ENCODE measurements around the gene OR1F1.
"Not testable (repeated sequence)": the region's sequence is repeated elsewhere in the genome, so short reads cannot be mapped to it uniquely, and the experiment has no call there.

OR1F1 gene

GRCh38 chr16:3198334-3199072 lies 10.5 kb downstream of the OR1F1 start:
- no peak for DNase-seq

DNA sequence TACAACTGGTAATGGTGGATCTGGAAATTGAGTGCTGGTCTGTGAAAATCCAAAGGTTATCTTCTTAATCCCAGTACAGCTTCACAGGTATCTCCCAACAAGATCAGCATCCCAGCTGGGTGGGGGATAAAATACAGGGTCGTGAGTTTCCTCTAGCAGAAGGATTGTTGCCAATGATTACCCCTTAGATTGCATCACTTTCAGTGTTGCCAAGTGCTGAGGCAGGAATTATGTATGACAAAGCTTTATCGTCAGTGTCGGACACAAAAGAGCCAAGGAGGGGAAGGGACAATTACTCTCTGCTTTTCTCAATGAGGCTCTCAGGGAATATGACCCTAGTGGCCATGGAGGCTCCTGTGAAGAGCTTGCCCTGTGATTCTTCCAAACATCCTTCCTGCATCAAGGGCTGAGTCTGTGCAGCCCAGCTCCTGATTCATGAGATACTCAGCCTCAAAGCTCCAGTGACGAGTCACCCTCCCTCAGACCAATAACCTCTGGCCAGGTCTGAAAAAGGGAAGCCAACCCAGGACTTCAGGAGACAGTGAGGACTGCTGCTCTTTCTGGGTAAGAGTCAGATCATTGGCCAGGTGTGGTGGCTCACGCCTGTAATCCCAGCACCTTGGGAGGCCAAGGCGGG lies 15.0 kb downstream of the OR1F1 start:
- no peak for DNase-seq

- DNase-seq: not testable (repeated sequence)
Observed at GRCh38 chr16:3205939-3206338, 17.9 kb downstream of the OR1F1 start.

- DNase-seq: no peak
Observed at GRCh38 chr16:3207086-3207953, 19.3 kb downstream of the OR1F1 start.

DNA sequence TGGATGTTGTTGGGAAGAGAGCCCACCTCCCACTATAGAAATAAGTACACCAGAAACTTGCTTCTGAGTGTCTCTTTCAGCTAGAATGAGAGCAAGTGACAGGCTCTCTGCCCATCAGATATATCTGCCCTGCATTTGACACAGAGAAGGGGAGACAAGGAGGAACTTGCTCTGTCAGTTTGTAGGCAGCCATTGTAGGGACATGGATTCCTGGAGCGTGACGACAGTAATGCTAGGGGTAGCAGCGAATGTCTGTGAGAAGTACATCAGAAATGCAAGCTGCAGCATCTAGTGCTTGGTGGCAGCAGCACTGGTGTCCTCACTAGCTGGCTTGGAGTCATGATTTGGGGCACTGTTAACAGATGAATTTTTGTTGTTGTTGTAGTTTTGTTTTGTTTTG lies 24.0 kb downstream of the OR1F1 start:
- DNase-seq: no peak

GRCh38 chr16:3212567-3212966 lies 24.6 kb downstream of the OR1F1 start:
- DNase-seq: no peak

- no peak for DNase-seq
Observed at GRCh38 chr16:3214904-3215600, 27.0 kb downstream of the OR1F1 start.

DNA sequence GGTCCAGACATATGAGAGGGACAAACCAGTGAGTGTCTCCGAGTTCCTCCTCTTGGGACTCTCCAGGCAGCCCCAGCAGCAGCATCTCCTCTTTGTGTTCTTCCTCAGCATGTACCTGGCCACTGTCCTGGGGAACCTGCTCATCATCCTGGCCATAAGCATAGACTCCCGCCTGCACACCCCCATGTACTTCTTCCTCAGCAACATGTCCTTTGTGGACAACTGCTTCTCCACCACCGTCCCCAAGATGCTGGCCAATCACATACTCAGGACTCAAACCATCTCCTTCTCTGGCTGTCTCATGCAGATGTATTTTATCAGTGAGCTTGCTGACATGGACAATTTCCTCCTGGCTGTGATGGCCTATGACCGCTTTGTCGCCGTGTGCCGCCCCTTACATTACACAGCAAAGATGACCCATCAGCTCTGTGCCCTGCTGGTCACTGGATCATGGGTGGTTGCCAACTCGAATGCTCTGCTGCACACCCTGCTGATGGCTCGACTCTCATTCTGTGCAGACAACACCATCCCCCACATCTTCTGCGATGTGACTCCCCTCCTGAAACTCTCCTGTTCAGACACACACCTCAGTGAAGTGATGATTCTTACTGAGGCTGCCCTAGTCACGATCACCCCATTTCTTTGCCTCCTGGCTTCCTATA lies 27.7 kb downstream of the OR1F1 start:
- DNase-seq: no peak

DNA sequence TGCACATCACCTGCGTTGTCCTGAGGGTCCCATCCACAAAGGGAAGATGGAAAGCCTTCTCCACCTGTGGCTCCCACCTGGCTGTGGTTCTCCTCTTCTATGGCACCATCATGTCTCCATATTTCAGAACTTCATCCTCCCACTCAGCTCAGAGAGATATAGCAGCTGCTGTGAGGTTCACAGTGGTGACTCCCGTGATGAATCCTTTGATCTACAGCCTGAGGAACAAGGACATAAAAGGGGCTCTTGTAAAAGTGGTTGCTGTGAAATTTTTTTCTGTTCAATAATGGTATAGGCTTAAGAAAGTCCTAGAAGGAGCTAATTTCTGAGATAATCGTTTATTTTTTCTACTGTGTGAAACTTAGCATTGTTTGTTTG lies 28.2 kb downstream of the OR1F1 start:
- DNase-seq: no peak

DNA sequence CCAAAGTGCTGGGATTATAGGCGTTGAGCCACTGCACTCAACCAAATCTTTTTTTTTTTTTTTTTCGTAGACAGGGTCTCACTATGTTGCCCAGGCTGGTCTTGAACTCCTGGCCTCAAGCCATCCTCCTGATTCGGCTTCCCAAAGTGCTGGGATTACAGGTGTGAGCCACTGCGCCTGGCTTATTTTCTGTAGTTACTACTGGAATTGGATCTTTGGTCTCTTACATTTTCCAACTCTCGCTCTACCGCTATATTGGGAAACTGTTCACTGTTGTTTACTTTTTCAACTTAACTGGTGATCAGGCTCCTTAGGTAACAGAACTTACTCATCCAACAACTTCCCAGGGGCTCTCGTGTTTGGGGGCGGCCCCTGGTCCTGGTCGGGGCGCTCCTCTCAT lies 32.8 kb downstream of the OR1F1 start:
- DNase-seq: no peak

DNA sequence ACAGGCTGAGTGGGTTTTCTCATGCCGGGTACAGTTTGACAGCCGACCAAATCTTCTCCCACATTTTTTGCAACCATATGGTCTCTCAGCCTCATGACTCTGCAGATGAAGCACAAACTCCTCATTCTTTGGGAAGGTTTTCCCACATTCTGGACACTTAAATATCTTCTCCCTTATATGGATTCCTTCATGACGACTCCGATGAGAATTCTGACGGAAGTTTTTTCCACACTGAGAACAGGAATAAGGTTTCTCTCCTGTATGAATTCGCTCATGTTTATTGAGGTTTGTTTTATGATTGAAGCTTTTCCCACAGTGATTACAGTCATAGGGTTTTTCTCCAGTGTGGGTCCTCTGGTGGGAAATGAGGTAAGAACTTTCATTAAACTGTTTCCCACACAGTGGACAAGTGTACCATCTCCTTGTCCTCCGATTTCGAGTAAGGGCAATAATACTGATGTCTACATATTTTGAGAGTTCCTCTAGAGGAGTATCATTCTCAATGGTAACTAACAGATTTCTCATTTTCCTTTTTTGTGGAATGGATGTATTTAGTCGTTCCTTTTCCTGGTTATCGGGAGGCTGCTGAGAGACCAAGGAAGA lies 36.0 kb downstream of the OR1F1 start:
- no peak for DNase-seq

DNA sequence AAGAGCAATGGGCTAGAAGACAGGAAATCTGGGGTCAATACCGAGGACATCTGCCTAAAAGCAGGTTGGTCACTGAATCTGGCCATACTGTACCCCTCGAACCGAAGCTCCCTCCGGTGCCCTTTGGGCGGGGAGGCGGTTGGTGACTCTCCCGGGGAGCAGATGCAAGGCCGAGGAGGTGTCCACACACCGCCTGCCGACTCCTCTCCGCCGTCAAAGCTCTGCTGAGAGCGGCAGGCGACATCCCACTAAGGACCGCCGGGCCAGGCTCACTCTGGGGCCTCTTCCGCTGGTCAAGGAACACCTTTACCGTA lies 46.5 kb downstream of the OR1F1 start:
- DNase-seq: peak; percentile 5

- peak; percentile 87 for DNase-seq
Observed at GRCh38 chr16:3234857-3235561, 47.0 kb downstream of the OR1F1 start, which contains the start of gene ZNF200. Gene ZNF200, minus strand, starts transcription at chr16:3235158. Its CDS starts 1,403 bp downstream, at chr16:3233755.

- peak; percentile 54 for DNase-seq
Observed at GRCh38 chr16:3235856-3236669, 48.1 kb downstream of the OR1F1 start.

- no peak for DNase-seq
Observed at GRCh38 chr16:3241761-3242160, 53.8 kb downstream of the OR1F1 start.

GRCh38 chr16:3242709-3243108 lies 54.7 kb downstream of the OR1F1 start:
- DNase-seq: no peak

GRCh38 chr16:3243882-3244281 lies 55.9 kb downstream of the OR1F1 start:
- DNase-seq: no peak

- no peak for DNase-seq
Observed at GRCh38 chr16:3246002-3246401, 58.0 kb downstream of the OR1F1 start.

DNA sequence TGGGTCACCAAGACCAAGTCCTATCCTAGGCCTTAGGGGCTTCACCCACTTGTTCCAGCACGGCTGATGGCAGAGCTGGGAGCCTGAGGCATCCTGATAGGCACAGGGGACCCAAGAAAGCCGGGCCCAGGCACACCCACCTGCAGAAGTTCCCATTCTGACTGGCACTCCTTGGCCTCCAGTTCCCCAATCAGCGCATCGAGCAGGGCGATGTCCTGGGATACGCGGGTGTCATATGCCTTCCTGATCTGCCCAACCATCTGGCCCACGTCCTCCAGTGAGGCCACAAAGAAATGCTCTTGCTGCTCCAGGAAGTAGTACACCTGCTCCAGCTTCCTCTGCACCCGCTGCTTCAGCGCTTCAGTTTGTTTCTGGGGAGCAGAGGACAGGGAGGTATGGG lies 58.9 kb downstream of the OR1F1 start:
- DNase-seq: no peak

DNA sequence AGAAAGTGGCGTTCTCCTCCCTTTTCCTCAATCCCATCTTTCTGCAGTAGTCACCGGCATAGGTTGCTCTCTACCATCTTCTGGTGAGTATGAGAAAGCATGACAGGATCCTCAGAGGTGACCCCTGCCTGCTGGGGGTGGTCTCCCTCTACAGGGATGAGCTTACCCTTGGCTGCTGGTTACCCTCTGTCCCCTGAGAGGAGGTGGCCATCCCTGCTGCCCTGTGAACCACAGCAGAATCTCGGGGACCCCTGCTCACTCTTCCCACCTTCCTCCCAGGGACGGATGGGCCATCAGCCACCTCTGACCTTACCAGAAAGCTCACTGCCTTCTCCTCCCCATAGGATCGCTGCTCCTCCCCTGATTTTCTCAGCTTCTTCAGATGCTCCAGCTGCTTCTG lies 60.6 kb downstream of the OR1F1 start:
- no peak for DNase-seq

DNA sequence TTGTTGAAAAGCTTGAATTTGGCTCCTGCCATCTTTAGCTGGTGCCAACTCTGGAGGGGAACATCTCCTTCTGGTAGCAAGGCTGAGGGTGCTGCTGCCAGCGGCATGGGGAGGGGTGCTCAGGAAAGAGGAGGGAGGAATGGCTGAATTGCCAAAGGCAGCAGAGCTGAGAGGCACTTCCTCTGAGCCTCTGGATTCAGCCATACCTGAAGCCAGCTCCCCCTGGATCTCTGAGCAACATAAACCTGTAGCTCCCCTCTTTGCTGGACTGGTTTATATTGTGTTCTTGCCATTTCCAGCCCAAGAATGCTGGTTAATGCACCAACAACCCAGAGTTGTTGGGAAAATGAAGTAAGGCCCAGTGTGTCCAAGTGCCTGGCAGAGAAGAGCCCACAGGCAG lies 61.0 kb downstream of the OR1F1 start:
- no peak for DNase-seq
